Vagina (tissue), 2 donors: ENCODE measurements around the gene DVL1.

Experiments
- POLR2A ChIP-seq, 2 donors: fragments of 450-650 bp; IDR thresholded peaks; one replicate each; pipeline ENCODE4 v1.6.1; 2017; ENCODE audit warnings: antibody characterized with exemption in 2 of 2, mild to moderate bottlenecking in 2 of 2, moderate library complexity in 2 of 2
- POLR2AphosphoS5 ChIP-seq, 2 donors: sonication (generic); formaldehyde crosslinking; IDR thresholded peaks; one replicate each; pipeline ENCODE4 v1.9.0; 2017; ENCODE audit warnings: antibody characterized with exemption in 2 of 2, mild to moderate bottlenecking in 2 of 2, low read depth in 1 of 2; ENCODE audit not compliant: insufficient read depth in 1 of 2
- TF ChIP-seq, protein P1 (sequence below), 3 experiments: fragments of 450-650 bp in 2 of 3; fragments of 200-600 bp in 1 of 3; sonication (generic) in 1 of 3; IDR thresholded peaks; one replicate each; pipeline ENCODE4 v1.5.1; 2017 to 2019; ENCODE audit warnings: antibody characterized with exemption in 3 of 3, mild to moderate bottlenecking in 2 of 3, moderate library complexity in 2 of 3

DNA sequence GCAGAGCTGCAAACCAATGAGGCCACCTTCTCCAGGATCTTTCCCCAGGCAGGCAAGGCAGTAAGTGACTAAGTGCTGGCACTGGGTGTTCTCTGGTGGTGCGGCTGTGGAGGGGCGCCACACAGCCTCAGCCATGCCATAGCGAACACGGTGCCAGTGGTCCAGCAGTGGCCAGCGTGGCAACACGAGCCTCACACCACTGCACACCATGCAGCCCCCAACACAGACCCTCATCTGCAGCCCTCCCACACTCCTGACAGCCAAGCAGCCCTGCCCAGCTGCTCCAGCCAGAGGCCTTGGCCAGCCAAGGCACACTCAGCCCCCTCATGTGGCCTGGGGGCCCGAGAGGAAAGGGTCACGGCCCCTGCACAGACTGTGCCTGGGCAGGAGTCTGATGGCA, 27.7 kb downstream of the DVL1 start:
- TF ChIP-seq, protein P1, sequence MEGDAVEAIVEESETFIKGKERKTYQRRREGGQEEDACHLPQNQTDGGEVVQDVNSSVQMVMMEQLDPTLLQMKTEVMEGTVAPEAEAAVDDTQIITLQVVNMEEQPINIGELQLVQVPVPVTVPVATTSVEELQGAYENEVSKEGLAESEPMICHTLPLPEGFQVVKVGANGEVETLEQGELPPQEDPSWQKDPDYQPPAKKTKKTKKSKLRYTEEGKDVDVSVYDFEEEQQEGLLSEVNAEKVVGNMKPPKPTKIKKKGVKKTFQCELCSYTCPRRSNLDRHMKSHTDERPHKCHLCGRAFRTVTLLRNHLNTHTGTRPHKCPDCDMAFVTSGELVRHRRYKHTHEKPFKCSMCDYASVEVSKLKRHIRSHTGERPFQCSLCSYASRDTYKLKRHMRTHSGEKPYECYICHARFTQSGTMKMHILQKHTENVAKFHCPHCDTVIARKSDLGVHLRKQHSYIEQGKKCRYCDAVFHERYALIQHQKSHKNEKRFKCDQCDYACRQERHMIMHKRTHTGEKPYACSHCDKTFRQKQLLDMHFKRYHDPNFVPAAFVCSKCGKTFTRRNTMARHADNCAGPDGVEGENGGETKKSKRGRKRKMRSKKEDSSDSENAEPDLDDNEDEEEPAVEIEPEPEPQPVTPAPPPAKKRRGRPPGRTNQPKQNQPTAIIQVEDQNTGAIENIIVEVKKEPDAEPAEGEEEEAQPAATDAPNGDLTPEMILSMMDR (IDR thresholded peaks at IDR 0.05): no peak
- TF ChIP-seq POLR2AphosphoS5 (IDR thresholded peaks at IDR 0.05; ENCODE audit: insufficient read depth in 1 of 2, low read depth in 1 of 2) (no peak), POLR2A (IDR thresholded peaks at IDR 0.05) (no peak)
